ENCODE results near the gene RAF1. TPM values are rescaled to one million over a fixed set of nuclear protein-coding genes. Genes with fewer than 3 reads are reported as not detected.
"Not testable (repeated sequence)": the region's sequence is repeated elsewhere in the genome, so short reads cannot be mapped to it uniquely, and the experiment has no call there.

The RAF1 gene
- total RNA-seq, 1 experiment from 2014 or later: 59.0 TPM

- not testable (repeated sequence) for DNase-seq (ENCODE audit: low read depth)
These were observed 23.1 kb downstream of the RAF1 start for GRCh38 chr3:12640853-12641252.

- DNase-seq (ENCODE audit: low read depth): no peak
These were observed 25.8 kb downstream of the RAF1 start for GRCh38 chr3:12638105-12638504.

GRCh38 chr3:12633108-12633507 lies 30.8 kb downstream of the RAF1 start:
- DNase-seq (ENCODE audit: low read depth): no peak

GRCh38 chr3:12632523-12632922 lies 31.4 kb downstream of the RAF1 start:
- no peak for DNase-seq (ENCODE audit: low read depth)

GRCh38 chr3:12630843-12631242 lies 33.1 kb downstream of the RAF1 start:
- DNase-seq (ENCODE audit: low read depth): not testable (repeated sequence)

- no peak for DNase-seq (ENCODE audit: low read depth)
These were observed 33.6 kb downstream of the RAF1 start for GRCh38 chr3:12630292-12630691.

GRCh38 chr3:12629560-12629959 lies 34.4 kb downstream of the RAF1 start:
- DNase-seq (ENCODE audit: low read depth): peak; percentile 34

- DNase-seq (ENCODE audit: low read depth): no peak
These were observed 35.1 kb downstream of the RAF1 start for GRCh38 chr3:12628813-12629212.

GRCh38 chr3:12627370-12627769 lies 36.5 kb downstream of the RAF1 start:
- no peak for DNase-seq (ENCODE audit: low read depth)

GRCh38 chr3:12624964-12625363 lies 39.0 kb downstream of the RAF1 start:
- DNase-seq (ENCODE audit: low read depth): not testable (repeated sequence)

- no peak for DNase-seq (ENCODE audit: low read depth)
These were observed 39.9 kb downstream of the RAF1 start for GRCh38 chr3:12624056-12624455.

GRCh38 chr3:12622335-12622734 lies 41.6 kb downstream of the RAF1 start:
- no peak for DNase-seq (ENCODE audit: low read depth)

- DNase-seq (ENCODE audit: low read depth): no peak
These were observed 43.2 kb downstream of the RAF1 start for GRCh38 chr3:12620729-12621128.

GRCh38 chr3:12620305-12620704 lies 43.6 kb downstream of the RAF1 start:
- no peak for DNase-seq (ENCODE audit: low read depth)

- DNase-seq (ENCODE audit: low read depth): no peak
These were observed 45.5 kb downstream of the RAF1 start for GRCh38 chr3:12618426-12618825.

- DNase-seq (ENCODE audit: low read depth): no peak
These were observed 48.7 kb downstream of the RAF1 start for GRCh38 chr3:12615266-12615665.

GRCh38 chr3:12613250-12613649 lies 50.7 kb downstream of the RAF1 start:
- DNase-seq (ENCODE audit: low read depth): no peak

- DNase-seq (ENCODE audit: low read depth): no peak
These were observed 51.2 kb downstream of the RAF1 start for GRCh38 chr3:12612514-12613226.

- DNase-seq (ENCODE audit: low read depth): no peak
These were observed 52.8 kb downstream of the RAF1 start for GRCh38 chr3:12611117-12611516.

- no peak for DNase-seq (ENCODE audit: low read depth)
These were observed 55.5 kb downstream of the RAF1 start for GRCh38 chr3:12608376-12608775.

- DNase-seq (ENCODE audit: low read depth): no peak
These were observed 59.9 kb downstream of the RAF1 start for GRCh38 chr3:12603969-12604368.

- no peak for DNase-seq (ENCODE audit: low read depth)
These were observed 62.8 kb downstream of the RAF1 start for GRCh38 chr3:12601072-12601471.

- DNase-seq (ENCODE audit: low read depth): no peak
These were observed 65.0 kb downstream of the RAF1 start for GRCh38 chr3:12598890-12599289.

GRCh38 chr3:12593473-12593872 lies 70.4 kb downstream of the RAF1 start:
- no peak for DNase-seq (ENCODE audit: low read depth)

Data from Daoy (cell line).